H9 (cell line): Measurements from ENCODE around the gene ALOX5. TPM values are rescaled to one million over a fixed set of nuclear protein-coding genes. Genes with fewer than 3 reads are reported as not detected.

ENCODE experiments used
- DNase-seq: peaks from one replicate; pipeline ENCODE4 v3.0.0-alpha.2; 2017
- H2AFZ ChIP-seq: one replicate; pipeline ENCODE4 v1.6.1; 2013; ENCODE audit warnings: mild to moderate bottlenecking, low read length, control low read depth, moderate library complexity
- H2AK5ac ChIP-seq: 2 replicates; pipeline ENCODE4 v1.6.1; 2013; ENCODE audit warnings: low read length, control low read depth, mixed read lengths; ENCODE audit not compliant: insufficient read length
- H2BK120ac ChIP-seq: one replicate; pipeline ENCODE4 v1.6.1; 2013; ENCODE audit warnings: low read depth, mild to moderate bottlenecking, low read length, control low read depth, inconsistent platforms; ENCODE audit not compliant: poor library complexity, severe bottlenecking
- H2BK12ac ChIP-seq: 2 replicates; pipeline ENCODE4 v1.6.1; 2013; ENCODE audit warnings: low read length, control low read depth, mixed read lengths, low read depth; ENCODE audit not compliant: insufficient read length
- H2BK15ac ChIP-seq: 2 replicates; pipeline ENCODE4 v1.6.1; 2013; ENCODE audit warnings: low read depth, low read length, control low read depth
- H2BK20ac ChIP-seq: one replicate; pipeline ENCODE4 v1.6.1; 2013; ENCODE audit warnings: low read depth, mild to moderate bottlenecking, low read length, control low read depth, inconsistent platforms; ENCODE audit not compliant: poor library complexity, severe bottlenecking
- H2BK5ac ChIP-seq: 2 replicates; pipeline ENCODE4 v1.6.1; 2013; ENCODE audit warnings: low read length, control low read depth, mixed read lengths; ENCODE audit not compliant: insufficient read length
- H3K14ac ChIP-seq: 2 replicates; pipeline ENCODE4 v1.6.1; 2013; ENCODE audit warnings: low read length, control low read depth; ENCODE audit not compliant: insufficient read depth
- H3K18ac ChIP-seq: 2 replicates; pipeline ENCODE4 v1.6.1; 2013; ENCODE audit warnings: low read depth, mild to moderate bottlenecking, mixed read lengths, low read length, control low read depth; ENCODE audit not compliant: insufficient read length
- H3K23ac ChIP-seq: 2 replicates; pipeline ENCODE4 v1.6.1; 2013; ENCODE audit warnings: low read length, control low read depth, mixed read lengths, low read depth; ENCODE audit not compliant: insufficient read length
- H3K23me2 ChIP-seq: 2 replicates; pipeline ENCODE4 v1.6.1; 2013; ENCODE audit warnings: low read depth, mild to moderate bottlenecking, mixed read lengths, low read length, control low read depth; ENCODE audit not compliant: insufficient read length, poor library complexity, severe bottlenecking
- H3K27ac ChIP-seq: 2 replicates; pipeline ENCODE4 v1.5.1; 2013; ENCODE audit warnings: low read length, control low read depth, mixed read lengths, low read depth; ENCODE audit not compliant: insufficient read length
- H3K27me3 ChIP-seq: 2 replicates; pipeline ENCODE4 v1.6.1; 2013; ENCODE audit warnings: low read length, control low read depth, inconsistent platforms; ENCODE audit not compliant: insufficient read depth
- H3K4ac ChIP-seq: 2 replicates; pipeline ENCODE4 v1.6.1; 2013; ENCODE audit warnings: low read depth, mild to moderate bottlenecking, control low read depth, inconsistent platforms, low read length, moderate library complexity
- H3K4me1 ChIP-seq: 2 replicates; pipeline ENCODE4 v1.6.1; 2013; ENCODE audit warnings: low read length, control low read depth, inconsistent platforms; ENCODE audit not compliant: insufficient read depth
- H3K4me2 ChIP-seq: 2 replicates; pipeline ENCODE4 v1.6.1; 2013; ENCODE audit warnings: low read length, control low read depth, mixed read lengths; ENCODE audit not compliant: insufficient read length, insufficient read depth
- H3K56ac ChIP-seq: 2 replicates; pipeline ENCODE4 v1.6.1; 2013; ENCODE audit warnings: low read depth, mild to moderate bottlenecking, mixed read lengths, low read length, control low read depth; ENCODE audit not compliant: insufficient read length
- H3K79me1 ChIP-seq: 2 replicates; pipeline ENCODE4 v1.6.1; 2013; ENCODE audit warnings: low read depth, mild to moderate bottlenecking, moderate library complexity, low read length, control low read depth, inconsistent platforms; ENCODE audit not compliant: insufficient read depth, poor library complexity, severe bottlenecking
- H3K79me2 ChIP-seq: 2 replicates; pipeline ENCODE4 v1.6.1; 2013; ENCODE audit warnings: low read length, control low read depth, inconsistent platforms; ENCODE audit not compliant: insufficient read depth
- H3K9ac ChIP-seq: 2 replicates; pipeline ENCODE4 v1.6.1; 2013; ENCODE audit warnings: low read length, control low read depth, mixed read lengths; ENCODE audit not compliant: insufficient read length; ENCODE audit errors: extremely low read depth
- H3K9me3 ChIP-seq: one replicate; pipeline ENCODE4 v1.6.1; 2013; ENCODE audit warnings: low read depth, low read length, inconsistent platforms; ENCODE audit not compliant: control insufficient read depth
- H3T11ph ChIP-seq: one replicate; pipeline ENCODE4 v1.6.1; 2013; ENCODE audit warnings: mild to moderate bottlenecking, low read length, control low read depth, inconsistent platforms
- H4K20me1 ChIP-seq: one replicate; pipeline ENCODE4 v1.6.1; 2013; ENCODE audit not compliant: control insufficient read depth, insufficient read length, insufficient read depth
- H4K5ac ChIP-seq: 2 replicates; pipeline ENCODE4 v1.6.1; 2013; ENCODE audit warnings: low read depth, mild to moderate bottlenecking, mixed read lengths, low read length, control low read depth; ENCODE audit not compliant: insufficient read length
- H4K8ac ChIP-seq: replicated peaks from 2 replicates; pipeline ENCODE4 v1.6.1; 2013; ENCODE audit warnings: low read length, control low read depth, mixed read lengths, low read depth; ENCODE audit not compliant: insufficient read length
- H4K91ac ChIP-seq: 2 replicates; pipeline ENCODE4 v1.6.1; 2013; ENCODE audit warnings: low read depth, mild to moderate bottlenecking, moderate library complexity, mixed read lengths, low read length, control low read depth; ENCODE audit not compliant: insufficient read length
- H3K27ac Mint-ChIP-seq, 3 experiments: 2 replicates in 2 of 3; 3 replicates in 1 of 3; pipeline ENCODE4 v1.8.0; 2020 to 2021; ENCODE audit warnings: mixed read lengths in 3 of 3, mild to moderate bottlenecking in 1 of 3, moderate library complexity in 1 of 3
- H3K27me3 Mint-ChIP-seq: 2 replicates; pipeline ENCODE4 v1.8.0; 2021; ENCODE audit warnings: low read depth, mild to moderate bottlenecking, moderate library complexity, mixed read lengths
- H3K36me3 Mint-ChIP-seq, 3 experiments: 2 replicates in 2 of 3; 3 replicates in 1 of 3; pipeline ENCODE4 v1.8.0; 2020 to 2021; ENCODE audit warnings: low read depth in 3 of 3, mixed read lengths in 3 of 3; ENCODE audit not compliant: insufficient read depth in 1 of 3
- H3K4me1 Mint-ChIP-seq, 2 experiments: 2 replicates each; pipeline ENCODE4 v1.8.0; 2020; ENCODE audit warnings: mixed read lengths in 2 of 2
- H3K4me3 Mint-ChIP-seq, 2 experiments: 2 replicates in 1 of 2; 3 replicates in 1 of 2; pipeline ENCODE4 v1.8.0; 2020 to 2021; ENCODE audit warnings: mild to moderate bottlenecking in 2 of 2, mixed read lengths in 2 of 2, moderate library complexity in 1 of 2
- H3K9me3 Mint-ChIP-seq, 2 experiments: 2 replicates in 1 of 2; 3 replicates in 1 of 2; pipeline ENCODE4 v1.8.0; 2020; ENCODE audit warnings: mild to moderate bottlenecking in 2 of 2, mixed read lengths in 2 of 2, moderate library complexity in 1 of 2
- CTCF ChIP-seq: fragments of 200-600 bp; sonication (generic); conservative IDR thresholded peaks from 3 replicates; pipeline ENCODE4 v1.8.0; 2021; ENCODE audit warnings: antibody characterized with exemption, mild to moderate bottlenecking
- WGBS: extraction: QIAGEN DNeasy Blood & Tissue Kit; methylation state at CpG from one replicate; pipeline ENCODE4 v1.1.7; 2013; ENCODE audit warnings: missing lambda C conversion rate, low lambda C conversion rate, mixed read lengths; ENCODE audit not compliant: insufficient read length; ENCODE audit errors: extremely low coverage; 5-methylcytosine and 5-hydroxymethylcytosine counted together
- total RNA-seq: library from RNA; stranded (reverse); gene quantifications from 2 replicates; pipeline ENCODE4 v1.2.1, GENCODE V29; 2021

ALOX5 gene
- total RNA-seq, 1 experiment from 2014 or later: 3.7 TPM

GRCh38 chr10:45422207-45422865, 48.3 kb downstream of the ALOX5 start:
- H4K20me1 ChIP-seq: no peaks in the 10 kb centered on the region
- H2BK20ac ChIP-seq: no peak overlapping the region
- no peak overlapping the region for H3K9ac ChIP-seq
- no peaks in the 10 kb centered on the region for H3K79me1 ChIP-seq
- no peak overlapping the region for H3K27ac Mint-ChIP-seq
- WGBS: no CpG with 5 or more reads among the region's 6 CpGs
- H3K18ac ChIP-seq: no peak overlapping the region
- H3K36me3 Mint-ChIP-seq: no peaks in the 10 kb centered on the region; a peak in 1 of 7 replicates
- H3K23ac ChIP-seq: no peak overlapping the region
- H3K9me3 ChIP-seq: no peaks in the 10 kb centered on the region
- no peak overlapping the region for H4K91ac ChIP-seq
- H3K4me1 Mint-ChIP-seq: peaks cover 17 to 18% of the 10 kb centered on the region in 2 experiments
- H3K79me2 ChIP-seq: no peaks in the 10 kb centered on the region
- no peak overlapping the region for H2AK5ac ChIP-seq
- no peak overlapping the region for H3K4me3 Mint-ChIP-seq
- H3K56ac ChIP-seq: no peak overlapping the region
- H3K4me2 ChIP-seq: no peak overlapping the region
- no peaks in the 10 kb centered on the region; the same call in 1 of the 2 replicates for H3K4me1 ChIP-seq
- H4K5ac ChIP-seq: no peak overlapping the region
- no peak overlapping the region for H3T11ph ChIP-seq
- no peak overlapping the region for H2BK5ac ChIP-seq
- no peaks in the 10 kb centered on the region; the same call in 1 of the 2 replicates for H3K27me3 ChIP-seq
- H2BK120ac ChIP-seq: no peak overlapping the region
- H3K14ac ChIP-seq: no peak overlapping the region
- H3K9me3 Mint-ChIP-seq: no peaks in the 10 kb centered on the region
- H2AFZ ChIP-seq: no peak overlapping the region
- no peak for TF ChIP-seq CTCF
- DNase-seq: no peak
- H3K23me2 ChIP-seq: peaks cover 14% of the 10 kb centered on the region
- H4K8ac ChIP-seq: no peak overlapping the region
- H3K27me3 Mint-ChIP-seq: peaks cover 19% of the 10 kb centered on the region
- no peak overlapping the region for H2BK15ac ChIP-seq
- no peak overlapping the region for H2BK12ac ChIP-seq
- H3K27ac ChIP-seq: no peak overlapping the region
- no peak overlapping the region for H3K4ac ChIP-seq
